HG03159 (cell line): ENCODE results near the gene FOXO3.
"Not testable (repeated sequence)": the region's sequence is repeated elsewhere in the genome, so short reads cannot be mapped to it uniquely, and the experiment has no call there.

ENCODE experiments used
- ATAC-seq: cut with Tn5 transposase; IDR thresholded peaks from one replicate; pipeline ENCODE4 v1.9.1; 2021; ENCODE audit warnings: mild to moderate bottlenecking, moderate library complexity; ENCODE audit not compliant: unreplicated experiment

The FOXO3 gene

DNA sequence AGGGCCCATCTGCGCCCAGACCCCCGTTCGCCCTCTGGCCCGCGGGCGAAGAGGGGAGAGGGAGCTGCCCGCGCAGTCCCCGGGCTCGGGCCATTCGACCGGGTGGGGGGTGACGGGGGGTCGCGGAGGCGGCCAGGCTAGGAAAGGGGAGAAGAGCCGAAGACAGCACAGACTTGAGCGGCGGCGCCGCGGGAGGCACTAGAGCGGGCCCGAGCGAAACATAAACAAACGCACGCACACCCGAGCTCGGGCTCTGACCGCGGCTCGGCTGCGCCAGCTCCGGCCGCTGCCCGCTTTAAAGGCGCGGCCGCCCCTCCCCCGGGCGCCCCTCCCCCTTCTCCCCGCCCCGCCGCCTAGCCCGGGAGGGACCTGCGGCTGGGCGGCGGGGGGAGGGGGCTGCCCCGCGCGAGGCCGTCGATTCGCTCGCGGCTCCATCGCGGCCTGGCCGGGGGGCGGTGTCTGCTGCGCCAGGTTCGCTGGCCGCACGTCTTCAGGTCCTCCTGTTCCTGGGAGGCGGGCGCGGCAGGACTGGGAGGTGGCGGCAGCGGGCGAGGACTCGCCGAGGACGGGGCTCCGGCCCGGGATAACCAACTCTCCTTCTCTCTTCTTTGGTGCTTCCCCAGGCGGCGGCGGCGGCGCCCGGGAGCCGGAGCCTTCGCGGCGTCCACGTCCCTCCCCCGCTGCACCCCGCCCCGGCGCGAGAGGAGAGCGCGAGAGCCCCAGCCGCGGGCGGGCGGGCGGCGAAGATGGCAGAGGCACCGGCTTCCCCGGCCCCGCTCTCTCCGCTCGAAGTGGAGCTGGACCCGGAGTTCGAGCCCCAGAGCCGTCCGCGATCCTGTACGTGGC is at the start of gene FOXO3:
Gene FOXO3 (plus strand): TSS at position 455 of the 846 bp plus-strand sequence. CDS start 292 bp downstream, at position 747.
- ATAC-seq, result no peak

GRCh38 chr6:108518714-108519576 is 41.8 kb upstream of the FOXO3 start:
- ATAC-seq, result no peak

DNA sequence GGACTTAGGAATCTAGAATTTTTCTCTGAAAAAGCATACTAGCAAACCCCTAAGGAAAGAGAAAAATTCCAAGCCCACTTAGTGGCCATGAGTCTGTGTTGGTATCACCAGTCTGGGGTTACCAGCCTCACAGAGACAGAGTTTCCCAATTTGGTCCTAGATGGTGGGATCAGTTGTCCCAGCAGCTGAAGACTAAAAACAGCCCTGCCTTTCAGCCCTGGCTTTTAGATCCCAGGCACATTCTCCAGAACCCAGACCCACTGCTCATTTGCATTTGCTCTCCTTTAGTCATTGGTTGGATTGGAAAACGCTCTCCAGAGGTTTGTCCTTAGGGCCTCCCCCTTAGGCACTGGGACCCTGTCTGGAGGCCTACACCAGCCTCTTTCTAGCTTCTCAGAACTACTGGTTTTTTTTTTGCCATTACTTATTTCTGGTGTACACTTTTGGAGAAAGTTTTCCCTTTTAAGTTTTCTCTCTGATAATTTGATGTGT is 39.1 kb upstream of the FOXO3 start:
- no peak for ATAC-seq

DNA sequence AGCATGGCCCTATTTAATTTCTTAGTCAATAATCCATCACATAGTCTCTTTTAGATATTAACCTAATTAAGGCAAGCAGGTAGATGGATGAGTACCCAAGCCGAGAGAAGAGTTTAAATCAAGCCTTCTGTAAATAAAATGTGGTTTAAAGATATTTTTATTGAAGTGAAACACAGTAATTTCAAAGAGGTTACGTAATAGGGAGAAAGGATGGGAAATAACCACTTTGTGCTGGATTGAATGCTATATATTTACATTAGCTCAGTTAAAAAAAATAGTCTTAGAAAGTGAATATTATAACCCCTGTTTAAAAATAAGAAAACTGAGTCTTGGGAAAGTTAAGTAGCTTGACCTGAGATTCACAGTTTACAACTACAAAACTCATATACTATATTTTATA is 37.0 kb upstream of the FOXO3 start:
- no peak for ATAC-seq

DNA sequence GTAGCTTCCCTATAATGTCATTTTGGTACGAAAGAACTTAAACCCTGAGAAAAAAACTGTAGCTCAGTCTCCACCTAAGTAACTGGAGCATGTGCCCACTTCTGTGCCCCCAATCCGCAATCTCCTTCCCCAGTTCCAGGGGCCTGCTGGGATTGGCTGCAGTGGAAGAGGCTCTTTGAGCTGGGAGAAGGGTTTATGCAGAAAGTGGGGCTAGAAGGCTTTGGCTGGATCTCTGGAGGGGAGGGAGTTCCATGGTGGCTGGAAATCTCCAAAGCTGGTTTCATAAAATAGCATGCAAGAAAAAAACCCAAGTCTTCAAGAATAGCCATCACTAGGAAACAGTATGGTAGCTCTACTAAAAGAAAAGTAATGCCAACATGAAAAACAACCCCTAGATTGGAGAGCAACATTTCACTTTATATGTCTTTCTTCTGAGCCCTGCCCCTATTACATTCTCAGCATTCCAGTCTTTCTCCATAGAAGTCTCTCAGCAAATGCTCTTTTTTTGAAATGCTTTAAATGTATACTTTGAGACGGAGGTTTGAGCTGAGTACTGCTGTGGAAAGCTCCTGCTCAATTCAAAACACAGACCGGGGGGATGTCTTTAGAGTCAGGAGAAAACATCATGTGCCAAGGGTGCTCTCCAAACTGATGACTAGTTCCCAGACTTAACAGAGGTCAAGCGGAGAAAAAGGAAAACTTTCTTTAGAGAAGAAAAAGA is 36.0 kb upstream of the FOXO3 start:
- ATAC-seq, result no peak

DNA sequence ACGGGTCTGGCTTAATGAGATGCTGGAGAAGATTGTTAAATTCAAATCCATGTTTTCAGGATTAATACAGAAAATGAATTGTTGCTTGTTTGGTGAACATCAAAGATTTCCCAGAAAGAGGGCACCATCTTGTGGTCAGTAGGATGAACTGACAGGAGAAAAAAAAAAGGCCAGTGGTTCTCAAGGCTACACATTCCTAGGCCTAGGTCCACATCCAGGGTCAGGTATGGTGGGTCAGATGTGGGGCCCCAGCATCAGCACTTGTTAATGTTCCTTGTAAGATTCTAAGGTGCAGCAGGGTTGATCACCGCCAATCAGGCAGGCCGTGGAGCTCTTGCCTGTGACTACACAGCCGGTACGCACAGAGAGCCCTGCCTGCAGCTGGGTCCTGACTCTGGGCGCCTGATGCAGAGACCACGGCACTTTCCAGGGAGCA is 34.0 kb upstream of the FOXO3 start:
- no peak for ATAC-seq

GRCh38 chr6:108528878-108529277 is 31.8 kb upstream of the FOXO3 start:
- no peak for ATAC-seq

- ATAC-seq, result no peak
These were observed 29.4 kb upstream of the FOXO3 start for GRCh38 chr6:108531332-108531731.

- no peak for ATAC-seq
These were observed 25.5 kb upstream of the FOXO3 start for GRCh38 chr6:108535114-108535742.

- ATAC-seq, result not testable (repeated sequence)
These were observed 24.7 kb upstream of the FOXO3 start for GRCh38 chr6:108535920-108536535.

DNA sequence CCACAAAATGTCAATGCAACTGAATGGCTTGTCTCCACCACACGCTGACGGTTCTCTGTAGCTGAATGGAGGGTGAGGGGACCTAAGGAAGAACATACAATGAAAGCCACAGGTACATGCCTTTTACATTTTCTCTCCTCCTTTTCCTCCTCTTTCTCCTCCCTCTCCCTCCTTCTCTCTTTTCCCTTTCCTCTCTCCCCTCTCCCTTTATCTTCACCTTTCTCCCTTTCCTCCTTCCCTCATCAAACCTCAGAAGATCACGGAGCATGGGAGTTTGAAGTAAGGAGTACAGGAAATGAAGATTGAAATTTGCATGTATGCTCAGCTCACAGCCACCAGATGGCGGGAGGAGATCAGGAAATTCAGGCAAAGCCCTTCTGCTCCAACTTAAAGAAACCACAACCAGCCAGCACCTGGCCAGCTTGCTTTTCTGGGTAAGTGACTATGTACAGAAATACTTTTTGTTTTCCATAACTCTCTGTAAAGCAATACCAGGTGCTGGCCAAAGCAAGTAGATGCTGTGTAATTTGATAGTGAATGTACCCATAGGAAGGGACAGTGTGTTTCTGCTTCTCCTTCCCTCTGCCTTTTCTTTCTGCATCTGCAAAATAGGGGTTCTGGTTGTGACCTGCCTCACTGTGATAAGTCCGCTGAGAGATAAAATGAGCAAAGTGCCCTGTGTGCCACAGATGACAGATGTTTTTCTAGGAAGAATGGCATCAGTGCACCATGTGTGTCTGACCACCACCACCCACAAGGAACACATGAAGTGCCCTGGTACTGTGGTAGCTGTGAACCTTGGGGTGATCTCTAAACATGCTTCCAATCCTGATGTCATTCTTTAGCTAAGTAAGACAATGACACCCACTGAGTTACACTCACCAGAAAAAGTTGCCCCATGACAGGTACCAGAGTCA is 18.6 kb upstream of the FOXO3 start:
- ATAC-seq, result no peak

GRCh38 chr6:108543175-108543940 is 17.4 kb upstream of the FOXO3 start:
- ATAC-seq, result no peak

GRCh38 chr6:108544606-108545005 is 16.1 kb upstream of the FOXO3 start:
- ATAC-seq, result no peak

DNA sequence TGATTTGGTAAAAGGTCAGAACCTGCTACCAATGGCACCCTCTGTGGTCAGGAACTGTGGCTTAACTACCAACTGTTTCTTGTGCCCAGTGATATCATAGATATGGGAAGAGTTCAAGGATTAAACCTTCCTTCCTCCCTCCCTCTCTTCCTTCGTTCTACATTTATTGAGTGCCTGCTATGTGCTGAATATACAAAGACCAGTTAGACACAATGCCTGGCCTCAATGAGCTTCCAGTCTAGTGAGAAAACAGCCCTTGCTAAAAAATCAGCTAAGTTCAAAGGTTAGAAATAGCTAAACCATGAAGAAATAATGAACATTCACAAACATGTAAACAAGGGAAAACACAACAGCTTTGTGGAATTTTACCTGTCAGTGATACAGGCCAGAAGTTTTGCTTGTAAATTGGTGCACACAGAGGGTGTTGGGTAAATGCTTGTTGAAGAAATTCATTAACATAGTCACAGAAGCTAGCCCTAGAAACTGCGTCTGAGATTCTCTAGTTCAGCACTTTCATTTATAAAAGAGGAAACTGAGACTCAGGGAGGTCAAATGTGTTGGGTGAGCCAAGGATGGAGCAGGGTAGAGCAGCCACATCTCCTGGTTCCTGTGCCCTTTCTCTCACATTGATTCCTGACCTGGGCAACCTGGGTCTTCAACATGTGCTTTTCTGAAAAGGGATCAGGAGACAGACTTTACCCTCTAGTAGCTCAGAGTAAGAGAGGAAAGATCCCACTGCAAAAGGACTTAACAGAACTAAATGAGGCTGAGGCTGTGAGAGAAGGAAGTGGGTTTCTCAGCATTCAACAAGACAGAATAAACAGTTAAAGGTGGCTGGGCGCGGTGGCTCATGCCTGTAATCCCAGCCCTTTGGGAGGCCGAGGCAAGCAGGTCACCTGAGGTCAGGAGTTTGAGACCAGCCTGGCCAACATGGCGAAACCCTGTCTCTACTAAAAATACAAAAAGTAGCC is 14.4 kb upstream of the FOXO3 start:
- no peak for ATAC-seq

GRCh38 chr6:108549241-108549640 is 11.5 kb upstream of the FOXO3 start:
- no peak for ATAC-seq

GRCh38 chr6:108549741-108550140 is 11.0 kb upstream of the FOXO3 start:
- no peak for ATAC-seq

GRCh38 chr6:108550256-108550655 is 10.5 kb upstream of the FOXO3 start:
- ATAC-seq, result no peak
